HCT116 (cell line): ENCODE data around the gene KPNA1. TPM values are rescaled to one million over a fixed set of nuclear protein-coding genes. Genes with fewer than 3 reads are reported as not detected.

ENCODE experiments used
- ATAC-seq: fragments of 200-7000 bp; cut with Tn5 transposase; 2 replicates; pipeline ENCODE4 v1.9.1; 2020; ENCODE audit warnings: mild to moderate bottlenecking, moderate library complexity
- BruUV-seq: library from RNA; stranded (reverse); fragments of 400-500 nt; replicated peaks from 2 replicates; lab custom pipeline; 2021; lab: Mats Ljungman, UMichigan
- CTCF ChIA-PET: fragments of 300-600 bp; sonication (Branson Sonifier 250); formaldehyde crosslinking; loops from one replicate; lab custom pipeline; 2021; ENCODE audit warnings: antibody characterized with exemption; lab: Charles Lee
- POLR2A ChIA-PET: fragments of 300-600, 350-600 bp; sonication (Branson Sonifier 250); formaldehyde crosslinking; loops from one replicate; lab custom pipeline; 2021; ENCODE audit warnings: antibody characterized with exemption; lab: Charles Lee
- RAD21 ChIA-PET, 2 experiments: fragments of 300-600 bp; sonication (Branson Sonifier 250); formaldehyde crosslinking; loops; one replicate each; lab custom pipeline; 2023; ENCODE audit warnings: low total read pairs in 2 of 2; ENCODE audit not compliant: uncharacterized antibody in 2 of 2, unreplicated experiment in 2 of 2, low non-redundant PET in 1 of 2; lab: Charles Lee
- DNase-seq: peaks from one replicate; pipeline ENCODE4 v3.0.0-alpha.2; 2010; ENCODE audit warnings: low read depth, low spot score
- H2AFZ ChIP-seq: fragments of 200-600 bp; shearing (Covaris generic), sonication (generic); 2 replicates; pipeline ENCODE4 v1.6.1; 2017; ENCODE audit warnings: low read depth, mixed run types, mixed read lengths, antibody characterized with exemption, low read length; ENCODE audit not compliant: poor library complexity, severe bottlenecking
- H3K27ac ChIP-seq: 2 replicates; pipeline ENCODE4 v1.5.1; 2012; ENCODE audit warnings: low read depth, low read length
- H3K27me3 ChIP-seq: fragments of 200-600 bp; sonication (generic); 2 replicates; pipeline ENCODE4 v1.6.1; 2016; ENCODE audit warnings: mixed run types, low read length, mixed read lengths; ENCODE audit not compliant: insufficient read depth
- H3K36me3 ChIP-seq, 2 experiments: fragments of 200-500 bp in 1 of 2; fragments of 200-600 bp in 1 of 2; sonication (Bioruptor generic) in 1 of 2; sonication (generic) in 1 of 2; 2 replicates each; pipeline versions ENCODE4 v1.5.1 to v1.6.1; 2014 to 2016; ENCODE audit warnings: low read length in 2 of 2, inconsistent platforms in 1 of 2, mixed read lengths in 1 of 2, mixed run types in 1 of 2; ENCODE audit not compliant: insufficient read depth in 2 of 2, control insufficient read depth in 1 of 2
- H3K4me1 ChIP-seq, 2 experiments: fragments of 200-600 bp in 1 of 2; sonication (generic) in 1 of 2; 2 replicates each; pipeline versions ENCODE4 v1.5.1 to v1.6.1; 2012 to 2017; ENCODE audit warnings: low read length in 2 of 2, inconsistent platforms in 1 of 2, mild to moderate bottlenecking in 1 of 2, mixed read lengths in 1 of 2, mixed run types in 1 of 2, moderate library complexity in 1 of 2; ENCODE audit not compliant: insufficient read depth in 2 of 2, control insufficient read depth in 1 of 2
- H3K4me2 ChIP-seq: fragments of 200-600 bp; sonication (generic); 2 replicates; pipeline ENCODE4 v1.6.1; 2017; ENCODE audit warnings: mixed run types, low read length, mixed read lengths
- H3K4me3 ChIP-seq, 2 experiments: fragments of 200-600 bp in 1 of 2; sonication (generic) in 1 of 2; replicated peaks in 1 of 2; 2 replicates each; pipeline ENCODE4 v1.5.1; 2011 to 2016; ENCODE audit warnings: low read length in 2 of 2, control low read depth in 1 of 2, low read depth in 1 of 2, mild to moderate bottlenecking in 1 of 2, mixed read lengths in 1 of 2, mixed run types in 1 of 2
- H3K79me2 ChIP-seq: fragments of 200-600 bp; sonication (generic); 2 replicates; pipeline ENCODE4 v1.6.1; 2017; ENCODE audit warnings: mild to moderate bottlenecking, mixed run types, low read length, moderate library complexity, mixed read lengths; ENCODE audit not compliant: insufficient read depth
- H3K9ac ChIP-seq: fragments of 200-600 bp; sonication (generic); 2 replicates; pipeline ENCODE4 v1.6.1; 2016; ENCODE audit warnings: low read length, mixed read lengths
- H3K9me2 ChIP-seq: fragments of 200-600 bp; sonication (generic), shearing (Covaris generic); 2 replicates; pipeline ENCODE4 v1.6.1; 2017; ENCODE audit warnings: mixed run types, mild to moderate bottlenecking, moderate library complexity; ENCODE audit not compliant: insufficient read depth
- H3K9me3 ChIP-seq, 2 experiments: fragments of 200-500 bp in 1 of 2; fragments of 200-600 bp in 1 of 2; sonication (Bioruptor generic) in 1 of 2; sonication (generic) in 1 of 2; 2 replicates each; pipeline ENCODE4 v1.6.1; 2014 to 2017; ENCODE audit warnings: low read length in 2 of 2, mixed read lengths in 2 of 2, inconsistent platforms in 1 of 2, low read depth in 1 of 2, mild to moderate bottlenecking in 1 of 2, mixed run types in 1 of 2, moderate library complexity in 1 of 2; ENCODE audit not compliant: control insufficient read depth in 1 of 2, insufficient read depth in 1 of 2
- H4K20me1 ChIP-seq: fragments of 200-600 bp; sonication (generic), shearing (Covaris generic); 2 replicates; pipeline ENCODE4 v1.6.1; 2017; ENCODE audit warnings: mixed run types, mild to moderate bottlenecking, moderate library complexity; ENCODE audit not compliant: insufficient read depth
- CBX3 ChIP-seq: IDR thresholded peaks from 2 replicates; pipeline ENCODE4 v1.6.1; 2012; ENCODE audit warnings: low read depth
- CEBPB ChIP-seq: IDR thresholded peaks from 2 replicates; pipeline ENCODE4 v1.6.1; 2012; ENCODE audit warnings: low read depth
- EGR1 ChIP-seq: IDR thresholded peaks from 2 replicates; pipeline ENCODE4 v1.6.1; 2012; ENCODE audit warnings: low read depth
- ELF1 ChIP-seq: IDR thresholded peaks from 2 replicates; pipeline ENCODE4 v1.6.1; 2012; ENCODE audit warnings: low read depth, borderline replicate concordance
- EZH2 ChIP-seq: fragments of 200-600 bp; sonication (generic); IDR thresholded peaks from 2 replicates; pipeline ENCODE4 v1.6.1; 2017; ENCODE audit warnings: antibody characterized with exemption, mixed run types
- EZH2phosphoT487 ChIP-seq: fragments of 200-600 bp; IDR thresholded peaks from 2 replicates; pipeline ENCODE4 v1.6.1; 2018; ENCODE audit warnings: antibody characterized with exemption, borderline replicate concordance
- FOSL1 ChIP-seq: IDR thresholded peaks from 2 replicates; pipeline ENCODE4 v1.6.1; 2012; ENCODE audit warnings: low read depth
- JUND ChIP-seq: IDR thresholded peaks from 2 replicates; pipeline ENCODE4 v1.6.1; 2012
- POLR2A ChIP-seq: IDR thresholded peaks from 2 replicates; pipeline ENCODE4 v1.7.0; 2011; ENCODE audit warnings: borderline replicate concordance; ENCODE audit not compliant: insufficient read depth, insufficient read length; ENCODE audit errors: extremely low read depth
- POLR2AphosphoS5 ChIP-seq: IDR thresholded peaks from 2 replicates; pipeline ENCODE4 v1.6.1; 2011; ENCODE audit warnings: mild to moderate bottlenecking, low read depth, low read length, moderate library complexity
- RAD21 ChIP-seq: IDR thresholded peaks from 2 replicates; pipeline ENCODE4 v1.6.1; 2012; ENCODE audit warnings: low read depth, mild to moderate bottlenecking
- SIN3A ChIP-seq: IDR thresholded peaks from 2 replicates; pipeline ENCODE4 v1.6.1; 2012; ENCODE audit warnings: low read depth
- SP1 ChIP-seq: IDR thresholded peaks from 2 replicates; pipeline ENCODE4 v1.6.1; 2012; ENCODE audit warnings: low read depth
- SRF ChIP-seq: IDR thresholded peaks from 2 replicates; pipeline ENCODE4 v1.6.1; 2012; ENCODE audit warnings: low read depth
- TCF7L2 ChIP-seq: IDR thresholded peaks from 2 replicates; pipeline ENCODE4 v1.7.0; 2011; ENCODE audit warnings: borderline replicate concordance, inconsistent platforms; ENCODE audit not compliant: insufficient read depth, insufficient read length; ENCODE audit errors: extremely low read depth
- YY1 ChIP-seq: IDR thresholded peaks from 2 replicates; pipeline ENCODE4 v1.6.1; 2011; ENCODE audit warnings: low read length, low read depth, moderate library complexity, mild to moderate bottlenecking; ENCODE audit not compliant: insufficient replicate concordance; ENCODE audit errors: extremely low read depth
- ZFX ChIP-seq: fragments of 450-650 bp; IDR thresholded peaks from 2 replicates; pipeline ENCODE4 v1.6.1; 2017
- intact Hi-C: fragments of 100-400 bp; cut with micrococcal nuclease; formaldehyde crosslinking; loops from 2 replicates; pipeline ENCODE4 v1.10.0; 2022
- total RNA-seq: library from RNA; stranded (reverse); gene quantifications from one replicate; pipeline ENCODE4 v1.2.1, GENCODE V29; 2021; ENCODE audit not compliant: unreplicated experiment
- TF ChIP-seq, protein P1 (sequence below), 3 experiments: fragments of 200-600 bp in 1 of 3; sonication (generic) in 1 of 3; IDR thresholded peaks in 2 of 3; conservative IDR thresholded peaks in 1 of 3; 2 replicates each; pipeline ENCODE4 v1.5.1; 2012 to 2017; ENCODE audit warnings: low read depth in 2 of 3, low read length in 2 of 3, antibody characterized with exemption in 1 of 3, borderline replicate concordance in 1 of 3, control low read depth in 1 of 3, mild to moderate bottlenecking in 1 of 3, mixed read lengths in 1 of 3, mixed run types in 1 of 3, moderate library complexity in 1 of 3; ENCODE audit not compliant: insufficient read depth in 1 of 3
- TF ChIP-seq, protein P2 (sequence below): IDR thresholded peaks from 2 replicates; pipeline ENCODE4 v1.6.1; 2012
- TF ChIP-seq, protein P3 (sequence below): IDR thresholded peaks from 2 replicates; pipeline ENCODE4 v1.6.1; 2012

Gene KPNA1
- total RNA-seq, 1 experiment from 2014 or later: 73.4 TPM

- TF ChIP-seq, protein P1, sequence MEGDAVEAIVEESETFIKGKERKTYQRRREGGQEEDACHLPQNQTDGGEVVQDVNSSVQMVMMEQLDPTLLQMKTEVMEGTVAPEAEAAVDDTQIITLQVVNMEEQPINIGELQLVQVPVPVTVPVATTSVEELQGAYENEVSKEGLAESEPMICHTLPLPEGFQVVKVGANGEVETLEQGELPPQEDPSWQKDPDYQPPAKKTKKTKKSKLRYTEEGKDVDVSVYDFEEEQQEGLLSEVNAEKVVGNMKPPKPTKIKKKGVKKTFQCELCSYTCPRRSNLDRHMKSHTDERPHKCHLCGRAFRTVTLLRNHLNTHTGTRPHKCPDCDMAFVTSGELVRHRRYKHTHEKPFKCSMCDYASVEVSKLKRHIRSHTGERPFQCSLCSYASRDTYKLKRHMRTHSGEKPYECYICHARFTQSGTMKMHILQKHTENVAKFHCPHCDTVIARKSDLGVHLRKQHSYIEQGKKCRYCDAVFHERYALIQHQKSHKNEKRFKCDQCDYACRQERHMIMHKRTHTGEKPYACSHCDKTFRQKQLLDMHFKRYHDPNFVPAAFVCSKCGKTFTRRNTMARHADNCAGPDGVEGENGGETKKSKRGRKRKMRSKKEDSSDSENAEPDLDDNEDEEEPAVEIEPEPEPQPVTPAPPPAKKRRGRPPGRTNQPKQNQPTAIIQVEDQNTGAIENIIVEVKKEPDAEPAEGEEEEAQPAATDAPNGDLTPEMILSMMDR (IDR thresholded peaks at IDR 0.05 in 2 of 3, conservative IDR thresholded peaks at IDR 0.05 in 1 of 3; ENCODE audit: borderline replicate concordance in 1 of 3, insufficient read depth in 1 of 3, low read depth in 2 of 3, low read length in 2 of 3): no peak
- no peak for TF ChIP-seq SIN3A
- no peak for TF ChIP-seq POLR2A
- TF ChIP-seq, protein P2, sequence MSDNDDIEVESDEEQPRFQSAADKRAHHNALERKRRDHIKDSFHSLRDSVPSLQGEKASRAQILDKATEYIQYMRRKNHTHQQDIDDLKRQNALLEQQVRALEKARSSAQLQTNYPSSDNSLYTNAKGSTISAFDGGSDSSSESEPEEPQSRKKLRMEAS: no peak
- TF ChIP-seq JUND: no peak
- TF ChIP-seq, all 23 proteins: peak for 0
These were observed 38.4 kb upstream of the KPNA1 start (continued) for GRCh38 chr3:122553171-122553570.

DNA sequence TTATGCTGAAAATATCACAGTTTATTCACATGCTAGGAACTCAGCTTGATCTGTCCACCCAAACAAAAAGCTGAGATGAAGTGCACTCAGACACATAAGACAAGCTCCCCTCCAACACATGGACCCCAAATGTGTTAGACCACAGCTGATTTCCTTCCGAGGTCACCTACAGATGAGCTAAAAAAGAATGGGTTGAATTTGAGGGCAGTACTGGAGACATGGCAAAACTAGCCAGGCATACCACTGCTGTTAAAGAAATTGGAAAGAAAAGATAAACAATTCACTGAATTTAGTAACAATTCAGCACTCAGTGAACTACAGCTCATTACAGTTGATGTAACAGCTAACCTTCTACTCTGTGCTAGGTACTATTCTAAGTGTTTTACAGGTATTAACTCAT lies 33.9 kb upstream of the KPNA1 start:
- Histone ChIP-seq H4K20me1 (no peaks in the 10 kb centered on the region), H3K27ac (no peak overlapping the region), H3K9me3 (no peaks in the 10 kb centered on the region), H3K36me3 (no peaks in the 10 kb centered on the region), H3K79me2 (no peaks in the 10 kb centered on the region), H3K4me1 (no peaks in the 10 kb centered on the region), H3K27me3 (no peaks in the 10 kb centered on the region), H3K4me3 (no peak overlapping the region), H3K4me2 (no peak overlapping the region), H3K9ac (no peak overlapping the region), H2AFZ (no peak overlapping the region), H3K9me2 (no peaks in the 10 kb centered on the region)
- intact Hi-C loops: no loop called here
- ChIA-PET RAD21 (no interaction called here), CTCF (interaction anchor here (0.8 to 1.4 kb wide), 2 partner anchors 11 to 13 kb away, joined by 3 read pairs; no protein-coding TSS in a partner anchor), POLR2A (no interaction called here)
- ATAC-seq: no peak
- no TSS peak for BruUV-seq
- no peak for DNase-seq
- TF ChIP-seq FOSL1: no peak
- no peak for TF ChIP-seq SP1
- TF ChIP-seq POLR2AphosphoS5: no peak
- TF ChIP-seq RAD21: no peak
- TF ChIP-seq ELF1: no peak
- no peak for TF ChIP-seq EZH2
- no peak for TF ChIP-seq YY1
- TF ChIP-seq JUND: no peak
- no peak for TF ChIP-seq SIN3A
- TF ChIP-seq POLR2A: no peak
- no peak for TF ChIP-seq TCF7L2
- TF ChIP-seq CBX3: no peak
- TF ChIP-seq EZH2phosphoT487: no peak
- TF ChIP-seq CEBPB: no peak
- TF ChIP-seq ZFX: no peak
- TF ChIP-seq, protein P1 (IDR thresholded peaks at IDR 0.05 in 2 of 3, conservative IDR thresholded peaks at IDR 0.05 in 1 of 3; ENCODE audit: borderline replicate concordance in 1 of 3, insufficient read depth in 1 of 3, low read depth in 2 of 3, low read length in 2 of 3): no peak
- no peak for TF ChIP-seq SRF
- TF ChIP-seq, protein P3, sequence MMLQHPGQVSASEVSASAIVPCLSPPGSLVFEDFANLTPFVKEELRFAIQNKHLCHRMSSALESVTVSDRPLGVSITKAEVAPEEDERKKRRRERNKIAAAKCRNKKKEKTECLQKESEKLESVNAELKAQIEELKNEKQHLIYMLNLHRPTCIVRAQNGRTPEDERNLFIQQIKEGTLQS: no peak
- no peak for TF ChIP-seq EGR1
- TF ChIP-seq, protein P2: no peak
